ENCODE results near the gene LYRM4.

The LYRM4 gene

GRCh38 chr6:5203546-5203945, 57.2 kb downstream of the LYRM4 start:
- DNase-seq = no peak

- DNase-seq = no peak
Observed at GRCh38 chr6:5202941-5203340, 57.8 kb downstream of the LYRM4 start.

- no peak for DNase-seq
Observed at GRCh38 chr6:5202206-5202605, 58.5 kb downstream of the LYRM4 start.

- DNase-seq = peak; percentile 81
Observed at GRCh38 chr6:5201271-5201670, 59.5 kb downstream of the LYRM4 start.

GRCh38 chr6:5199702-5200101, 61.0 kb downstream of the LYRM4 start:
- no peak for DNase-seq

GRCh38 chr6:5199283-5199682, 61.5 kb downstream of the LYRM4 start:
- DNase-seq = no peak

GRCh38 chr6:5197084-5197483, 63.7 kb downstream of the LYRM4 start:
- no peak for DNase-seq

- no peak for DNase-seq
Observed at GRCh38 chr6:5192135-5192794, 68.5 kb downstream of the LYRM4 start.

- no peak for DNase-seq
Observed at GRCh38 chr6:5191722-5192121, 69.0 kb downstream of the LYRM4 start.

- DNase-seq = peak; percentile 28
Observed at GRCh38 chr6:5191222-5191621, 69.5 kb downstream of the LYRM4 start.

- peak; percentile 98 for DNase-seq
Observed at GRCh38 chr6:5190507-5190906, 70.2 kb downstream of the LYRM4 start.

- DNase-seq = no peak
Observed at GRCh38 chr6:5188646-5189045, 72.1 kb downstream of the LYRM4 start.

GRCh38 chr6:5184878-5185277, 75.9 kb downstream of the LYRM4 start:
- no peak for DNase-seq

GRCh38 chr6:5184218-5184617, 76.5 kb downstream of the LYRM4 start:
- no peak for DNase-seq

- DNase-seq = no peak
Observed at GRCh38 chr6:5181510-5182317, 79.0 kb downstream of the LYRM4 start.

GRCh38 chr6:5180636-5181035, 80.1 kb downstream of the LYRM4 start:
- DNase-seq = no peak

- DNase-seq = no peak
Observed at GRCh38 chr6:5179917-5180316, 80.8 kb downstream of the LYRM4 start.

- DNase-seq = no peak
Observed at GRCh38 chr6:5178806-5179205, 81.9 kb downstream of the LYRM4 start.

- no peak for DNase-seq
Observed at GRCh38 chr6:5175635-5176034, 85.1 kb downstream of the LYRM4 start.

GRCh38 chr6:5174756-5175549, 85.8 kb downstream of the LYRM4 start:
- DNase-seq = no peak

- no peak for DNase-seq
Observed at GRCh38 chr6:5174244-5174643, 86.5 kb downstream of the LYRM4 start.

GRCh38 chr6:5173810-5174209, 86.9 kb downstream of the LYRM4 start:
- DNase-seq = no peak

GRCh38 chr6:5172897-5173474, 87.8 kb downstream of the LYRM4 start:
- DNase-seq = no peak
